ENCODE data around the gene SPEF2.

GRCh38 chr5:35694481-35694880, 76.8 kb downstream of the SPEF2 start:
- no peak for TF ChIP-seq CTCF (IDR thresholded peaks at IDR 0.05; ENCODE audit: insufficient read depth, low read length)
- TF ChIP-seq REST (IDR thresholded peaks at IDR 0.05; ENCODE audit: insufficient replicate concordance, low read depth) = no peak
- no peak for TF ChIP-seq POLR2AphosphoS5 (IDR thresholded peaks at IDR 0.05; ENCODE audit: low read depth)
- no peak for TF ChIP-seq GABPA (IDR thresholded peaks at IDR 0.05; ENCODE audit: low read depth)

Data from HL-60 (cell line).